HCT116 (cell line): ENCODE data around the gene NPSR1. TPM values are rescaled to one million over a fixed set of nuclear protein-coding genes. Genes with fewer than 3 reads are reported as not detected.

ENCODE experiments used
- ATAC-seq: fragments of 200-7000 bp; cut with Tn5 transposase; 2 replicates; pipeline ENCODE4 v1.9.1; 2020; ENCODE audit warnings: mild to moderate bottlenecking, moderate library complexity
- BruUV-seq: library from RNA; stranded (reverse); fragments of 400-500 nt; replicated peaks from 2 replicates; lab custom pipeline; 2021; lab: Mats Ljungman, UMichigan
- CTCF ChIA-PET: fragments of 300-600 bp; sonication (Branson Sonifier 250); formaldehyde crosslinking; loops from one replicate; lab custom pipeline; 2021; ENCODE audit warnings: antibody characterized with exemption; lab: Charles Lee
- POLR2A ChIA-PET: fragments of 300-600, 350-600 bp; sonication (Branson Sonifier 250); formaldehyde crosslinking; loops from one replicate; lab custom pipeline; 2021; ENCODE audit warnings: antibody characterized with exemption; lab: Charles Lee
- RAD21 ChIA-PET, 2 experiments: fragments of 300-600 bp; sonication (Branson Sonifier 250); formaldehyde crosslinking; loops; one replicate each; lab custom pipeline; 2023; ENCODE audit warnings: low total read pairs in 2 of 2; ENCODE audit not compliant: uncharacterized antibody in 2 of 2, unreplicated experiment in 2 of 2, low non-redundant PET in 1 of 2; lab: Charles Lee
- DNase-seq: peaks from one replicate; pipeline ENCODE4 v3.0.0-alpha.2; 2010; ENCODE audit warnings: low read depth, low spot score
- H2AFZ ChIP-seq: fragments of 200-600 bp; shearing (Covaris generic), sonication (generic); 2 replicates; pipeline ENCODE4 v1.6.1; 2017; ENCODE audit warnings: low read depth, mixed run types, mixed read lengths, antibody characterized with exemption, low read length; ENCODE audit not compliant: poor library complexity, severe bottlenecking
- H3K27ac ChIP-seq: 2 replicates; pipeline ENCODE4 v1.5.1; 2012; ENCODE audit warnings: low read depth, low read length
- H3K27me3 ChIP-seq: fragments of 200-600 bp; sonication (generic); 2 replicates; pipeline ENCODE4 v1.6.1; 2016; ENCODE audit warnings: mixed run types, low read length, mixed read lengths; ENCODE audit not compliant: insufficient read depth
- H3K36me3 ChIP-seq, 2 experiments: fragments of 200-500 bp in 1 of 2; fragments of 200-600 bp in 1 of 2; sonication (Bioruptor generic) in 1 of 2; sonication (generic) in 1 of 2; 2 replicates each; pipeline versions ENCODE4 v1.5.1 to v1.6.1; 2014 to 2016; ENCODE audit warnings: low read length in 2 of 2, inconsistent platforms in 1 of 2, mixed read lengths in 1 of 2, mixed run types in 1 of 2; ENCODE audit not compliant: insufficient read depth in 2 of 2, control insufficient read depth in 1 of 2
- H3K4me1 ChIP-seq, 2 experiments: fragments of 200-600 bp in 1 of 2; sonication (generic) in 1 of 2; 2 replicates each; pipeline versions ENCODE4 v1.5.1 to v1.6.1; 2012 to 2017; ENCODE audit warnings: low read length in 2 of 2, inconsistent platforms in 1 of 2, mild to moderate bottlenecking in 1 of 2, mixed read lengths in 1 of 2, mixed run types in 1 of 2, moderate library complexity in 1 of 2; ENCODE audit not compliant: insufficient read depth in 2 of 2, control insufficient read depth in 1 of 2
- H3K4me2 ChIP-seq: fragments of 200-600 bp; sonication (generic); 2 replicates; pipeline ENCODE4 v1.6.1; 2017; ENCODE audit warnings: mixed run types, low read length, mixed read lengths
- H3K4me3 ChIP-seq, 2 experiments: fragments of 200-600 bp in 1 of 2; sonication (generic) in 1 of 2; replicated peaks in 1 of 2; 2 replicates each; pipeline ENCODE4 v1.5.1; 2011 to 2016; ENCODE audit warnings: low read length in 2 of 2, control low read depth in 1 of 2, low read depth in 1 of 2, mild to moderate bottlenecking in 1 of 2, mixed read lengths in 1 of 2, mixed run types in 1 of 2
- H3K79me2 ChIP-seq: fragments of 200-600 bp; sonication (generic); 2 replicates; pipeline ENCODE4 v1.6.1; 2017; ENCODE audit warnings: mild to moderate bottlenecking, mixed run types, low read length, moderate library complexity, mixed read lengths; ENCODE audit not compliant: insufficient read depth
- H3K9ac ChIP-seq: fragments of 200-600 bp; sonication (generic); 2 replicates; pipeline ENCODE4 v1.6.1; 2016; ENCODE audit warnings: low read length, mixed read lengths
- H3K9me2 ChIP-seq: fragments of 200-600 bp; sonication (generic), shearing (Covaris generic); 2 replicates; pipeline ENCODE4 v1.6.1; 2017; ENCODE audit warnings: mixed run types, mild to moderate bottlenecking, moderate library complexity; ENCODE audit not compliant: insufficient read depth
- H3K9me3 ChIP-seq, 2 experiments: fragments of 200-500 bp in 1 of 2; fragments of 200-600 bp in 1 of 2; sonication (Bioruptor generic) in 1 of 2; sonication (generic) in 1 of 2; 2 replicates each; pipeline ENCODE4 v1.6.1; 2014 to 2017; ENCODE audit warnings: low read length in 2 of 2, mixed read lengths in 2 of 2, inconsistent platforms in 1 of 2, low read depth in 1 of 2, mild to moderate bottlenecking in 1 of 2, mixed run types in 1 of 2, moderate library complexity in 1 of 2; ENCODE audit not compliant: control insufficient read depth in 1 of 2, insufficient read depth in 1 of 2
- H4K20me1 ChIP-seq: fragments of 200-600 bp; sonication (generic), shearing (Covaris generic); 2 replicates; pipeline ENCODE4 v1.6.1; 2017; ENCODE audit warnings: mixed run types, mild to moderate bottlenecking, moderate library complexity; ENCODE audit not compliant: insufficient read depth
- ATF3 ChIP-seq: IDR thresholded peaks from 2 replicates; pipeline ENCODE4 v1.6.1; 2012
- CEBPB ChIP-seq: IDR thresholded peaks from 2 replicates; pipeline ENCODE4 v1.6.1; 2012; ENCODE audit warnings: low read depth
- CTCF ChIP-seq, 3 experiments: fragments of 200-600 bp in 1 of 3; sonication (generic) in 1 of 3; IDR thresholded peaks in 2 of 3; conservative IDR thresholded peaks in 1 of 3; 2 replicates each; pipeline ENCODE4 v1.5.1; 2012 to 2017; ENCODE audit warnings: low read depth in 2 of 3, low read length in 2 of 3, antibody characterized with exemption in 1 of 3, borderline replicate concordance in 1 of 3, control low read depth in 1 of 3, mild to moderate bottlenecking in 1 of 3, mixed read lengths in 1 of 3, mixed run types in 1 of 3, moderate library complexity in 1 of 3; ENCODE audit not compliant: insufficient read depth in 1 of 3
- EGR1 ChIP-seq: IDR thresholded peaks from 2 replicates; pipeline ENCODE4 v1.6.1; 2012; ENCODE audit warnings: low read depth
- ELF1 ChIP-seq: IDR thresholded peaks from 2 replicates; pipeline ENCODE4 v1.6.1; 2012; ENCODE audit warnings: low read depth, borderline replicate concordance
- EZH2 ChIP-seq: fragments of 200-600 bp; sonication (generic); IDR thresholded peaks from 2 replicates; pipeline ENCODE4 v1.6.1; 2017; ENCODE audit warnings: antibody characterized with exemption, mixed run types
- JUND ChIP-seq: IDR thresholded peaks from 2 replicates; pipeline ENCODE4 v1.6.1; 2012
- RAD21 ChIP-seq: IDR thresholded peaks from 2 replicates; pipeline ENCODE4 v1.6.1; 2012; ENCODE audit warnings: low read depth, mild to moderate bottlenecking
- REST ChIP-seq: IDR thresholded peaks from 2 replicates; pipeline ENCODE4 v1.6.1; 2012; ENCODE audit warnings: low read depth
- SP1 ChIP-seq: IDR thresholded peaks from 2 replicates; pipeline ENCODE4 v1.6.1; 2012; ENCODE audit warnings: low read depth
- SRF ChIP-seq: IDR thresholded peaks from 2 replicates; pipeline ENCODE4 v1.6.1; 2012; ENCODE audit warnings: low read depth
- TCF7L2 ChIP-seq: IDR thresholded peaks from 2 replicates; pipeline ENCODE4 v1.7.0; 2011; ENCODE audit warnings: borderline replicate concordance, inconsistent platforms; ENCODE audit not compliant: insufficient read depth, insufficient read length; ENCODE audit errors: extremely low read depth
- ZBTB33 ChIP-seq: IDR thresholded peaks from 2 replicates; pipeline ENCODE4 v1.6.1; 2011; ENCODE audit warnings: mild to moderate bottlenecking, low read length, moderate library complexity; ENCODE audit not compliant: insufficient replicate concordance; ENCODE audit errors: extremely low read depth
- ZFX ChIP-seq: fragments of 450-650 bp; IDR thresholded peaks from 2 replicates; pipeline ENCODE4 v1.6.1; 2017
- intact Hi-C: fragments of 100-400 bp; cut with micrococcal nuclease; formaldehyde crosslinking; loops from 2 replicates; pipeline ENCODE4 v1.10.0; 2022
- total RNA-seq: library from RNA; stranded (reverse); gene quantifications from one replicate; pipeline ENCODE4 v1.2.1, GENCODE V29; 2021; ENCODE audit not compliant: unreplicated experiment

Gene NPSR1
- total RNA-seq, 1 experiment from 2014 or later, result not detected

GRCh38 chr7:34750636-34751035 lies 92.6 kb downstream of the NPSR1 start:
- CTCF ChIA-PET, result no interaction called here
- DNase-seq (no peak), ATAC-seq (no peak)
- intact Hi-C loops, result no loop called here
- Histone ChIP-seq H3K27ac (no peak overlapping the region), H3K9ac (no peak overlapping the region), H4K20me1 (no peaks in the 10 kb centered on the region), H3K27me3 (no peaks in the 10 kb centered on the region), H3K36me3 (no peaks in the 10 kb centered on the region), H3K4me2 (no peak overlapping the region), H2AFZ (no peak overlapping the region), H3K79me2 (no peaks in the 10 kb centered on the region), H3K9me2 (no peaks in the 10 kb centered on the region)
- POLR2A ChIA-PET, result no interaction called here
- RAD21 ChIA-PET, result no interaction called here
- no TSS peak for BruUV-seq
- TF ChIP-seq EGR1 (no peak), SRF (no peak), REST (no peak), JUND (no peak), ZBTB33 (no peak), ELF1 (no peak), EZH2 (no peak), CEBPB (no peak), SP1 (no peak), CTCF (IDR thresholded peaks at IDR 0.05 in 2 of 3, conservative IDR thresholded peaks at IDR 0.05 in 1 of 3; ENCODE audit: borderline replicate concordance in 1 of 3, insufficient read depth in 1 of 3, low read depth in 2 of 3, low read length in 2 of 3) (no peak), ATF3 (no peak), ZFX (no peak), TCF7L2 (no peak), RAD21 (no peak)
- TF ChIP-seq, all 23 proteins: peak for 0
- Histone ChIP-seq H3K9me3 (no peaks in the 10 kb centered on the region), H3K4me1 (peaks cover 22 to 24% of the 10 kb centered on the region in 2 experiments), H3K4me3 (no peak overlapping the region)
